Kidney (tissue), 14 donors: ENCODE data around the gene EMP1. TPM values are rescaled to one million over a fixed set of nuclear protein-coding genes. Genes with fewer than 3 reads are reported as not detected.

Experiments
- DNase-seq, 5 donors: peaks; one replicate each; pipeline ENCODE4 v3.0.0-alpha.2; 2013 to 2020
- FAIRE-seq: peaks from 2 replicates; lab custom pipeline; 2012; peaks lifted over from hg19 to GRCh38; lab: Jason Lieb, UNC
- H3K27ac ChIP-seq, 2 donors: one replicate each; pipeline ENCODE4 v1.7.0; 2013; ENCODE audit warnings: low read depth in 2 of 2, low read length in 2 of 2, inconsistent platforms in 1 of 2
- H3K27me3 ChIP-seq: one replicate; pipeline ENCODE4 v1.7.1; 2013; ENCODE audit warnings: low read length, inconsistent platforms; ENCODE audit not compliant: control insufficient read depth, insufficient read depth
- H3K36me3 ChIP-seq, 3 donors: one replicate each; pipeline versions ENCODE4 v1.7.0 to v1.7.1; 2013; ENCODE audit warnings: low read length in 3 of 3, control low read depth in 1 of 3, inconsistent platforms in 1 of 3; ENCODE audit not compliant: insufficient read depth in 3 of 3, control insufficient read depth in 2 of 3
- H3K4me1 ChIP-seq, 3 donors: one replicate each; pipeline versions ENCODE4 v1.7.0 to v1.7.1; 2013; ENCODE audit warnings: low read length in 3 of 3, inconsistent platforms in 1 of 3, low read depth in 1 of 3; ENCODE audit not compliant: control insufficient read depth in 2 of 3, insufficient read depth in 2 of 3
- H3K4me3 ChIP-seq, 3 donors: one replicate each; pipeline versions ENCODE4 v1.7.0 to v1.8.1; 2013; ENCODE audit warnings: low read length in 3 of 3, control low read depth in 1 of 3, inconsistent platforms in 1 of 3
- H3K9ac ChIP-seq, 3 donors: one replicate each; pipeline versions ENCODE4 v1.7.0 to v1.7.1; 2013; ENCODE audit warnings: low read length in 3 of 3, control low read depth in 1 of 3, inconsistent platforms in 1 of 3
- H3K9me3 ChIP-seq, 3 donors: one replicate each; pipeline versions ENCODE4 v1.7.0 to v1.7.1; 2013; ENCODE audit warnings: low read length in 3 of 3, control low read depth in 1 of 3, inconsistent platforms in 1 of 3; ENCODE audit not compliant: control insufficient read depth in 2 of 3, insufficient read depth in 1 of 3
- CTCF ChIP-seq: IDR thresholded peaks from 3 replicates; pipeline ENCODE4 v1.5.1; 2012; ENCODE audit warnings: mild to moderate bottlenecking, moderate library complexity, borderline replicate concordance; ENCODE audit not compliant: insufficient read depth; ENCODE audit errors: extremely low read depth
- intact Hi-C: fragments of 100-400 bp; cut with DNase I; formaldehyde crosslinking; loops from one replicate; pipeline ENCODE4 v1.11.1; 2022
- polyA plus RNA-seq: library from polyadenylated mRNA; stranded (reverse); fragments of 350-450 nt; fragmentation: Illumina TruSeq; extraction: RNeasy Lipid Tissue Mini Kit (QIAGEN cat#74804); gene quantifications from one replicate; pipeline ENCODE4 v1.2.3, GENCODE V29; 2014; ENCODE audit warnings: low read depth, low replicate concordance; ENCODE audit not compliant: insufficient read depth
- total RNA-seq: library from RNA; stranded (reverse); fragmentation: NEBNext Ultra II Directional; extraction: Animal tissue kit (Norgen Biotek cat#: 25700); gene quantifications from one replicate; pipeline ENCODE4 v1.2.1, GENCODE V29; 2021
- donor health status: control.
- donor health status: control.
- donor health status: control.
- donor health status: control.
- donor health status: control.
- donor health status: DM: yes; HTN: yes; CAD: no.
- donor health status: Normal renal cell carcinoma (clear cell type).

EMP1 gene
- total and polyA plus RNA-seq, 2 donors from 2014 or later, result 45.1 to 431 TPM

GRCh38 chr12:13250416-13250815 is 53.9 kb downstream of the EMP1 start:
- intact Hi-C loops, result no loop called here
- FAIRE-seq (no peak), DNase-seq (no peak)
- H3K36me3 ChIP-seq, result no peaks in the 10 kb centered on the region
- H3K4me1 ChIP-seq, result no peaks in the 10 kb centered on the region
- TF ChIP-seq CTCF, result no peak
- no peak overlapping the region for H3K27ac ChIP-seq
- H3K9me3 ChIP-seq, result no peaks in the 10 kb centered on the region
- H3K27me3 ChIP-seq, result no peaks in the 10 kb centered on the region
- no peak overlapping the region for H3K9ac ChIP-seq
- no peak overlapping the region for H3K4me3 ChIP-seq

- Histone ChIP-seq H3K4me1 (peaks cover 0 to 4% (median 0%) of the 10 kb centered on the region in 3 donors), H3K27ac (no peak overlapping the region), H3K9ac (no peak overlapping the region), H3K27me3 (no peaks in the 10 kb centered on the region), H3K4me3 (no peak overlapping the region), H3K36me3 (no peaks in the 10 kb centered on the region), H3K9me3 (no peaks in the 10 kb centered on the region)
- no peak for FAIRE-seq
- TF ChIP-seq CTCF, result no peak
- intact Hi-C loops, result no loop called here
- no peak for DNase-seq
Measured at GRCh38 chr12:13251521-13251920, 55.0 kb downstream of the EMP1 start.

GRCh38 chr12:13252024-13252423 is 55.5 kb downstream of the EMP1 start:
- no peak for TF ChIP-seq CTCF
- intact Hi-C loops, result no loop called here
- H3K36me3 ChIP-seq, result no peaks in the 10 kb centered on the region
- no peaks in the 10 kb centered on the region for H3K9me3 ChIP-seq
- DNase-seq (no peak), FAIRE-seq (no peak)
- no peak overlapping the region for H3K27ac ChIP-seq
- H3K4me1 ChIP-seq, result peaks cover 0 to 6% (median 2%) of the 10 kb centered on the region in 3 donors
- no peaks in the 10 kb centered on the region for H3K27me3 ChIP-seq
- H3K9ac ChIP-seq, result no peak overlapping the region
- H3K4me3 ChIP-seq, result no peak overlapping the region

DNA sequence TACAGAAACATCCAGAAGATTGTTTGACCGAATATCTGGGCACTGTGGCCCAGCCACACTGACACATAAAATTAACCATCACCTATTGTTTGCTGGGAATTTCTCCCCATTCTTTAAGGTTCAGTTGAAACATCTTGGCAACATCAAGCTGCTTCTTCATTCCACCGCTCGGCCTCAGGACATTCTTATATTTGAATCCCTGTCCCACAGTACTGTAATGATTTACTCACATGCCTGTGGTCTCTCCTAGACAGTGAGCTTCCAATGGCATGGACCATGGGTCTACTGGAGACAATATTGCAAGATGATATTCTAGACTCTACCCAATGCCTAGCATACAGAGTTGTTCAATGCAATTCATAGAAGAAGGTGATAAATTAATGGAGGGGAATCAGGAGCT is 56.1 kb downstream of the EMP1 start:
- no peak overlapping the region for H3K4me3 ChIP-seq
- no peak overlapping the region for H3K9ac ChIP-seq
- H3K27me3 ChIP-seq, result no peaks in the 10 kb centered on the region
- FAIRE-seq (no peak), DNase-seq (no peak)
- H3K27ac ChIP-seq, result no peak overlapping the region
- intact Hi-C loops, result no loop called here
- H3K4me1 ChIP-seq, result peaks cover 0 to 6% (median 2%) of the 10 kb centered on the region in 3 donors
- H3K9me3 ChIP-seq, result no peaks in the 10 kb centered on the region
- no peak for TF ChIP-seq CTCF
- H3K36me3 ChIP-seq, result no peaks in the 10 kb centered on the region
